ENCODE results near the gene MTCL1. TPM values are rescaled to one million over a fixed set of nuclear protein-coding genes. Genes with fewer than 3 reads are reported as not detected.
A peak's percentile ranks its signal among the peaks of the same experiment; 100 is the strongest.

MTCL1 gene
- total and polyA plus RNA-seq, 2 of the 8 experiments (the other 6 are each of a cell fraction or from before 2014, with no cell fraction given): 16.6 to 60.8 TPM

GRCh38 chr18:8795586-8796325 lies 90.4 kb downstream of the MTCL1 start:
- H3K56ac ChIP-seq (replicated peaks; ENCODE audit: insufficient read length, low read depth, low read length): no peak overlapping the region
- peak overlapping the region; percentile 49; the same call in 1 of the 2 replicates for H3K18ac ChIP-seq (ENCODE audit: extremely low read depth, low read length)
- no peak overlapping the region for H4K5ac ChIP-seq (ENCODE audit: insufficient read length, low read depth, low read length)
- H2AK5ac ChIP-seq (ENCODE audit: low read depth, low read length): peak overlapping the region; percentile 34; the same call in 1 of the 2 replicates
- DNase-seq (ENCODE audit: low read depth in 1 of 2, low spot score in 2 of 2) (no peak), FAIRE-seq (no peak)
- no peak overlapping the region for H4K91ac ChIP-seq (replicated peaks; ENCODE audit: insufficient read length, low read length)
- no peak overlapping the region for H2BK120ac ChIP-seq (replicated peaks; ENCODE audit: low read depth, low read length)
- no peaks in the 10 kb centered on the region for H3K79me1 ChIP-seq (ENCODE audit: low read depth, low read length)
- no peak overlapping the region for H3K4me3 ChIP-seq (ENCODE audit: extremely low read depth in 1 of 4, insufficient read depth in 2 of 4, low read depth in 3 of 4, low read length in 4 of 4)
- H2BK15ac ChIP-seq (ENCODE audit: low read length): no peak overlapping the region
- H3K9me3 ChIP-seq (ENCODE audit: insufficient read depth in 2 of 2, low read depth in 1 of 2, low read length in 1 of 2): no peaks in the 10 kb centered on the region
- H4K20me1 ChIP-seq (replicated peaks in 1 of 2; ENCODE audit: control insufficient read depth in 1 of 2, insufficient read depth in 2 of 2, low read length in 2 of 2): no peaks in the 10 kb centered on the region
- ChIA-PET POLR2A (ENCODE audit: partially characterized antibody) (interaction anchor here (1.1 kb wide), 1 partner anchor 13 kb away, joined by 3 read pairs; no protein-coding TSS in a partner anchor), CTCF (ENCODE audit: partially characterized antibody) (interaction anchor here (0.7 to 1.3 kb wide), 3 partner anchors 30 to 110 kb away, joined by 3 to 5 read pairs (median 3); no protein-coding TSS in a partner anchor)
- H2BK5ac ChIP-seq (ENCODE audit: low read depth, low read length): peak overlapping the region; percentile 29; the same call in 1 of the 2 replicates
- H3K4me2 ChIP-seq (ENCODE audit: insufficient read depth in 1 of 2, low read depth in 2 of 2, low read length in 2 of 2): no peak overlapping the region
- H3K23me2 ChIP-seq (ENCODE audit: low read depth, low read length): no peaks in the 10 kb centered on the region
- no peak for TF ChIP-seq JUN (IDR thresholded peaks at IDR 0.05; ENCODE audit: low read depth, low read length)
- no peak for TF ChIP-seq BCL11A (IDR thresholded peaks at IDR 0.05; ENCODE audit: low read depth in 2 of 2, low read length in 2 of 2)
- TF ChIP-seq TEAD4 (IDR thresholded peaks at IDR 0.05; ENCODE audit: low read depth, low read length): 0 out of 2 replicates have a peak, but pooled peaks have one; percentile 38
- no peak for TF ChIP-seq ZNF274 (IDR thresholded peaks at IDR 0.05; ENCODE audit: borderline replicate concordance, extremely low read depth, low read length)
- no peak for TF ChIP-seq KDM4A (IDR thresholded peaks at IDR 0.05; ENCODE audit: low read depth, low read length, severe bottlenecking)
- no peak overlapping the region for H3K9ac ChIP-seq (replicated peaks in 1 of 4; ENCODE audit: extremely low read depth in 1 of 4, low read depth in 3 of 4, low read length in 3 of 4)
- peak overlapping the region; percentile 76; the same call in 1 of the 2 replicates for H2BK12ac ChIP-seq (ENCODE audit: low read depth, low read length)
- peaks cover 12 to 36% (median 20%) of the 10 kb centered on the region in 4 experiments for H3K4me1 ChIP-seq (replicated peaks in 1 of 4; ENCODE audit: control insufficient read depth in 3 of 4, insufficient read depth in 4 of 4, low read length in 3 of 4)
- 0 out of 2 replicates have a peak overlapping the region, but pooled peaks have one; percentile 17 for H3K27ac ChIP-seq (ENCODE audit: low read depth, low read length)
- H3K36me3 ChIP-seq (ENCODE audit: control insufficient read depth in 2 of 4, insufficient read depth in 4 of 4, low read length in 3 of 4): peaks cover 0 to 20% (median 9%) of the 10 kb centered on the region in 4 experiments; a peak in 6 of 8 replicates
- no peak overlapping the region for H2AFZ ChIP-seq (ENCODE audit: low read length)
- no peak overlapping the region for H3K14ac ChIP-seq (ENCODE audit: insufficient read length)
- H3K23ac ChIP-seq (ENCODE audit: insufficient read length): no peak overlapping the region
- WGBS, 2 experiments (ENCODE audit: extremely low coverage in 1 of 2, insufficient coverage in 1 of 2, insufficient read length in 1 of 2, insufficient replicate concordance in 2 of 2, low coverage in 1 of 2, low lambda C conversion rate in 2 of 2, missing lambda C conversion rate in 1 of 2): 67% methylated on average over 10 of the region's 10 CpGs; no CpG with 5 or more reads in 1 of the 2 experiments
- H4K8ac ChIP-seq (ENCODE audit: extremely low read depth, insufficient read depth, low read length): no peak overlapping the region
- no peak overlapping the region for H2BK20ac ChIP-seq (ENCODE audit: low read length)
- no peaks in the 10 kb centered on the region for H3K79me2 ChIP-seq (ENCODE audit: control insufficient read depth in 1 of 2, insufficient read depth in 2 of 2, low read length in 2 of 2)
- no peaks in the 10 kb centered on the region for H3K27me3 ChIP-seq (replicated peaks in 1 of 4; ENCODE audit: control insufficient read depth in 3 of 4, extremely low read depth in 1 of 4, insufficient read depth in 3 of 4, low read length in 3 of 4)
- H3K4ac ChIP-seq (replicated peaks; ENCODE audit: insufficient read length, low read depth, low read length): no peak overlapping the region
